NCI-H2196 treated with DMSO at 0.1 percent for 48 hours (cell line): ENCODE measurements around the gene ARSB.
A peak's percentile ranks its signal among the peaks of the same experiment; 100 is the strongest.
"Not testable (repeated sequence)": the region's sequence is repeated elsewhere in the genome, so short reads cannot be mapped to it uniquely, and the experiment has no call there.

Experiments used
- DNase-seq: peaks from one replicate; lab custom pipeline; 2025; ENCODE audit not compliant: unreplicated experiment; lab: John Stamatoyannopoulos, UW

The ARSB gene

GRCh38 chr5:78956901-78957300 lies 28.2 kb downstream of the ARSB start:
- no peak for DNase-seq

- DNase-seq = no peak
These were observed 31.9 kb downstream of the ARSB start for GRCh38 chr5:78953092-78953800.

- no peak for DNase-seq
These were observed 54.4 kb downstream of the ARSB start for GRCh38 chr5:78930721-78931120.

- DNase-seq = no peak
These were observed 55.3 kb downstream of the ARSB start for GRCh38 chr5:78929833-78930232.

- no peak for DNase-seq
These were observed 57.3 kb downstream of the ARSB start for GRCh38 chr5:78927657-78928282.

GRCh38 chr5:78926252-78926651 lies 58.9 kb downstream of the ARSB start:
- no peak for DNase-seq

- DNase-seq = no peak
These were observed 59.8 kb downstream of the ARSB start for GRCh38 chr5:78925129-78925876.

- no peak for DNase-seq
These were observed 61.5 kb downstream of the ARSB start for GRCh38 chr5:78923622-78923970.

GRCh38 chr5:78922879-78923621 lies 62.1 kb downstream of the ARSB start:
- DNase-seq = no peak

GRCh38 chr5:78920604-78921003 lies 64.5 kb downstream of the ARSB start:
- DNase-seq = no peak

- no peak for DNase-seq
These were observed 65.3 kb downstream of the ARSB start for GRCh38 chr5:78919796-78920195.

GRCh38 chr5:78916044-78916443 lies 69.1 kb downstream of the ARSB start:
- no peak for DNase-seq

GRCh38 chr5:78915170-78915569 lies 69.9 kb downstream of the ARSB start:
- no peak for DNase-seq

- no peak for DNase-seq
These were observed 72.3 kb downstream of the ARSB start for GRCh38 chr5:78912811-78913210.

GRCh38 chr5:78912085-78912771 lies 72.9 kb downstream of the ARSB start:
- DNase-seq = peak; percentile 4

- not testable (repeated sequence) for DNase-seq
These were observed 75.7 kb downstream of the ARSB start for GRCh38 chr5:78909224-78909983.

GRCh38 chr5:78908173-78909061 lies 76.7 kb downstream of the ARSB start:
- DNase-seq = peak; percentile 15

- no peak for DNase-seq
These were observed 77.7 kb downstream of the ARSB start for GRCh38 chr5:78907255-78907891.
